Stomach smooth muscle (tissue), 2 donors: ENCODE results near the gene OR1I1.
"Not testable (repeated sequence)": the region's sequence is repeated elsewhere in the genome, so short reads cannot be mapped to it uniquely, and the experiment has no call there.

Source experiments
- H3K27ac ChIP-seq: one replicate; pipeline ENCODE4 v1.7.0; 2013; ENCODE audit warnings: mild to moderate bottlenecking, low read length, inconsistent platforms
- H3K27me3 ChIP-seq, 2 donors: one replicate each; pipeline ENCODE4 v1.7.0; 2013; ENCODE audit warnings: low read length in 2 of 2; ENCODE audit not compliant: insufficient read depth in 2 of 2, control insufficient read depth in 1 of 2
- H3K36me3 ChIP-seq, 2 donors: one replicate each; pipeline ENCODE4 v1.7.0; 2013; ENCODE audit warnings: low read length in 2 of 2; ENCODE audit not compliant: control insufficient read depth in 2 of 2, insufficient read depth in 2 of 2
- H3K4me1 ChIP-seq: one replicate; pipeline ENCODE4 v1.7.0; 2013; ENCODE audit warnings: low read length; ENCODE audit not compliant: control insufficient read depth, insufficient read depth
- H3K4me3 ChIP-seq, 2 donors: one replicate each; pipeline ENCODE4 v1.7.0; 2013; ENCODE audit warnings: low read length in 2 of 2
- H3K9ac ChIP-seq, 2 donors: one replicate each; pipeline ENCODE4 v1.7.0; 2013; ENCODE audit warnings: low read length in 2 of 2, mild to moderate bottlenecking in 1 of 2
- H3K9me3 ChIP-seq, 2 donors: one replicate each; pipeline ENCODE4 v1.7.0; 2013; ENCODE audit warnings: low read length in 2 of 2; ENCODE audit not compliant: control insufficient read depth in 2 of 2
- donor health status: healthy.
- donor health status: Pancreatic carcinoma.

OR1I1 gene

DNA sequence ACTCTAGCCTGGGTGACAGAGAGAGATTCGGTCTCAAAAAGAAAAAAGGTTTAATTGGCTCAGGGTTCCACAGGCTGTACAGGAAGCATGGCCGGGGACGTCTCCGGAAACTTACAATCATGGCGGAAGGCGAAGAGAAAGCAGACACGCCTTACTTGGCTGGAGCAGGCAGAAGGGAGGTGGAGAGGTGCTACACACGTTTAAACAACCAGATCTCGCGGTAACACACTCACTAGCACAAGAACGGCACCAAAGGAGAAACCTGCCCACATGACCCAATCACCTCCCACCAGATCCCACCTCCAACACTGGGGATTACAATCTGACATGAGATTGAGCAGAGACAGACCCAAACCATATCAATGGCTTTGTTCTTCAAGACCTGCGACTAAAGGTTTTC is 20.0 kb upstream of the OR1I1 start:
- H3K27me3 ChIP-seq = peaks cover 2 to 3% of the 10 kb centered on the region in 2 donors
- no peak overlapping the region for H3K27ac ChIP-seq
- no peaks in the 10 kb centered on the region for H3K36me3 ChIP-seq
- H3K4me1 ChIP-seq = no peaks in the 10 kb centered on the region
- no peak overlapping the region for H3K9ac ChIP-seq
- no peak overlapping the region for H3K4me3 ChIP-seq
- H3K9me3 ChIP-seq = peaks cover 0 to 2% of the 10 kb centered on the region in 2 donors

DNA sequence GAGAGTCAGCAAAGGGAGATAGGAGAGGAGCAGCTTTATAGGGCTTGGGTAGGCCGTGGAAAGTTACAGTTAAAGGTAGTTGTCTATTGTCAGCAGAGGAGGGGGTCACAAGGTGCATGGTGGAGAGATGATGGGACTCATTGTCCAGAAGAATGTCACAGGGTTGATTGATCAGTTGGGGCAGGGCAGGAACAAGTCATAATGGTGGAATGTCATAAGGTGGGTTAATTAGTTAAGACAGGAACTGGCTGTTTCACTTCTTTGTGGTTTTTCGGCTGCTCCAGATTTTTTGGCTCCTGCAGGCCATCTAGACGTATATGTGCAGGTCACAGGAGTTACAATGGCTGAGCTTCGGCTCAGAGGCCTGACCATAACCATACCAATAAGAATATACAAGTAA is 11.6 kb upstream of the OR1I1 start:
- H3K27me3 ChIP-seq, H3K4me1 ChIP-seq, H3K27ac ChIP-seq, H3K36me3 ChIP-seq, H3K4me3 ChIP-seq, H3K9ac ChIP-seq, H3K9me3 ChIP-seq: not testable (repeated sequence)

- Histone ChIP-seq H3K4me1 (no peaks in the 10 kb centered on the region), H3K9ac (no peak overlapping the region), H3K27ac (no peak overlapping the region), H3K9me3 (no peaks in the 10 kb centered on the region), H3K27me3 (no peaks in the 10 kb centered on the region), H3K36me3 (no peaks in the 10 kb centered on the region), H3K4me3 (no peak overlapping the region)
These were observed 8.9 kb upstream of the OR1I1 start for GRCh38 chr19:15072930-15073647.

DNA sequence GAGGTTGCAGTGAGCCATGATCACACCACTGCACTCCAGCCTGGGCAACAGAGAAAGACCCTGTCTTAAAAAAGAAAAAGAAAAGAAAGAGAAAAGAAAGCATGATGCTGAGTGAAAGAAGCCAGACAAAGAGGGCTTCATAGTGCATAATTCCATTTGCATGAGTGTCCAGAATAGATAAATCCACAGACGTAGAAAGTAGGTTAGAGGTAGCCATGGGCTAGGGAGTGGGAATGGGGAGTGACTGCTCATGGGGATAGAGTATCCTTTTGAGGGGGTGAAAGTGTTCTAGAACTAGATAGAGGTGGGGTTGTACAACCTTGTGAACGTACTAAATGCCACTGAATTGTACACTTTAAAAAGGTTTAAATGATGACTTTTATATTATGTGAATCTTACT is 7.6 kb upstream of the OR1I1 start:
- no peaks in the 10 kb centered on the region for H3K27me3 ChIP-seq
- H3K27ac ChIP-seq = no peak overlapping the region
- H3K4me3 ChIP-seq = no peak overlapping the region
- no peaks in the 10 kb centered on the region for H3K4me1 ChIP-seq
- H3K9ac ChIP-seq = no peak overlapping the region
- no peaks in the 10 kb centered on the region for H3K36me3 ChIP-seq
- no peaks in the 10 kb centered on the region for H3K9me3 ChIP-seq

DNA sequence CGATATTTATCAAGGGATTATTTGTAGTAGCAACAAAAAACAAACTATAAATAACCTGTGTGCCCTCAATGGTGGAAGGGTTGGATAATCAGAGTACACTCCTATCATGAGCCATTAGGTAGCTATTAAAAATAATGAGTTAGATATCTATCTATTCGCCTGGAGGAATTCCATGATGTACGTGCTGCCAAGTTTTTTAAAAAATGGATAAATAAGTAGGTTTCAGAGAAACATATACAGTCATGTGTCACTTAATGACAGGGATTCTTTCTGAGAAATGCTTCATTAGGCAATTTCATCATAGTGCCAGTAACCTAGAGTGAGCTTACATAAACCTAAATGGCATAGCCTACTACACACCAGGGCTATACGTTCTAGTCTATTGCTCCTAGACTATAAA is 6.2 kb upstream of the OR1I1 start:
- H3K27me3 ChIP-seq = no peaks in the 10 kb centered on the region
- no peak overlapping the region for H3K9ac ChIP-seq

GRCh38 chr19:15080002-15080401 is 2.0 kb upstream of the OR1I1 start:
- H3K36me3 ChIP-seq = not testable (repeated sequence)

More for the DNA sequence above, 6.2 kb upstream of the OR1I1 start:
- Histone ChIP-seq H3K27ac (no peak overlapping the region), H3K36me3 (no peaks in the 10 kb centered on the region), H3K4me3 (no peak overlapping the region), H3K9me3 (no peaks in the 10 kb centered on the region), H3K4me1 (no peaks in the 10 kb centered on the region)

DNA sequence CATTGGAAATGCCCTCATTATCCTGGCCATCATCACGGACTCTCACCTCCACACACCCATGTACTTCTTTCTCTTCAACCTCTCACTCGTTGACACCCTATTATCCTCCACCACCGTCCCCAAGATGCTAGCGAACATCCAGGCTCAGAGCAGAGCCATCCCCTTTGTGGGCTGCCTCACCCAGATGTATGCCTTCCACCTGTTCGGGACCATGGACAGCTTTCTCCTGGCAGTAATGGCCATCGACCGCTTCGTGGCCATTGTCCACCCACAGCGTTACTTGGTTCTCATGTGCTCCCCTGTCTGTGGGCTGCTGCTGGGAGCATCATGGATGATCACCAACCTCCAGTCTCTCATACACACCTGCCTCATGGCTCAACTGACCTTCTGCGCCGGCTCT is 5.2 kb downstream of the OR1I1 start:
- H3K9ac ChIP-seq = no peak overlapping the region
- peaks cover 2 to 13% of the 10 kb centered on the region in 2 donors for H3K27me3 ChIP-seq
- H3K36me3 ChIP-seq = no peaks in the 10 kb centered on the region
- H3K27ac ChIP-seq = no peak overlapping the region
- no peaks in the 10 kb centered on the region for H3K9me3 ChIP-seq
- no peak overlapping the region for H3K4me3 ChIP-seq
- peaks cover 3% of the 10 kb centered on the region for H3K4me1 ChIP-seq

More at GRCh38 chr19:15080002-15080401, 2.0 kb upstream of the OR1I1 start:
- H3K9me3 ChIP-seq, H3K27ac ChIP-seq, H3K9ac ChIP-seq, H3K4me1 ChIP-seq, H3K4me3 ChIP-seq: not testable (repeated sequence)
- peaks cover 2 to 11% of the 10 kb centered on the region in 2 donors for H3K27me3 ChIP-seq

DNA sequence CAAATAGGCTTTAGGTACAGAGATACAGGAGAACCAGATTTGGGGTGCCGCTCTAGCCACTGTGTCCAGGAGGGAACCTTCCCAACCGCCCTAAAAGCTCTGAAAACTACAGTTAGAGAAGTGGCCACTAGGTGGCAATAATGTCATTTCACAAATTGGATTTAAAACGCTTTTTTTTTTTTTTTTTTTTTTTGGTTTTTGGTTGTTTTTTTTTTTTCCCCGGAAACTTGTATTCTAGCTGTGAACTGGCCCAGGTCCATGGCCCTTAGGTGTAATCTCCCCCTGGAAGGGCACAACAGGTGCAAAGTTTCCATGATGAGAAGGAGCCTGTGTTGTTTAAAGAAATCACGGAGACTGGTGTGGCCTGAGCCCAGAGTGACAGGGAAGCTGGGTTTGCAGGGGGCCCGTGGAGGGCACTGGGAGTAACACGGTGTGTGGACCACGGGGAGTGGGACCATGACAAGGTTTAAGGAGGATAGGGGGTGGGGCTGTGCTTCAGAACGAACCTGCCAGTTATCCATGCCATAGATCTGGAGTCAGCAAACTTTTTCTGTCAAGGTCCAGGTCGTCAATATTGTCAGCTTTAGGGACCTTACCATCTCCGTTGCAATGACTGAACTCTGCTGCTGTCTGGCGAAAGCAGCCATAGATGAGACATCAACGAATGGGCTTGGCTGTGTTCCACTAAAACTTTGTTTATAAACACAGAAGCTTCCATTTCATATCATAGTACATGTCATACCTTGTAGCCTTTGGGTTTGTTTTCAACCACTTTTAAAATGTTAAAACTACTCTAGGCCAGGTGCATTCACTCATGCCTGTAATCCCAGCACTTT is 10.1 kb downstream of the OR1I1 start:
- H3K9ac ChIP-seq = peak overlapping the region; percentile 13 to 58
- peak overlapping the region; percentile 21 to 29 for H3K4me3 ChIP-seq
- no peaks in the 10 kb centered on the region for H3K36me3 ChIP-seq
- H3K27me3 ChIP-seq = peaks cover 0 to 9% of the 10 kb centered on the region in 2 donors
- peaks cover 7% of the 10 kb centered on the region for H3K4me1 ChIP-seq
- H3K9me3 ChIP-seq = no peaks in the 10 kb centered on the region
- H3K27ac ChIP-seq = no peak overlapping the region

DNA sequence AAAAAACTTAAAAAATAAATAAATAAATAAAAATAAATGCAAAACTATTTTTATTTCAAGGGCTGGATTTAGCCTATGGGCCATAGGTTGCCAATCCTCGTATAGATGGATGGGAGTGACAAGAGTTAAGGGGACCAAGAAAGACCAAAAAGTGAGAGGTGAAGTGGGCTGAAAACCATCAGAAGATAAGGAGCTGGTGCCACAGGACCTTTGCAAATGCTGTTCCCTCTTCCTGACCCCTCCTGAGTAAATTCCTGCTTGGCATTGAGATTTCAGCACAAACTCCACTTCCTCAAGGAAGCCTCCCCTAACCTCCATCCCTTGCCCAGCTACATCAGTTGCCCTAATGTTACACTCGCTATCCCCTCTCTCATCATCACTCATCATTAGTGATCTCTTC is 11.0 kb downstream of the OR1I1 start:
- H3K4me3 ChIP-seq = no peak overlapping the region
- peaks cover 7% of the 10 kb centered on the region for H3K4me1 ChIP-seq
- peaks cover 0 to 2% of the 10 kb centered on the region in 2 donors for H3K27me3 ChIP-seq
- H3K27ac ChIP-seq = no peak overlapping the region
- no peaks in the 10 kb centered on the region for H3K9me3 ChIP-seq
- no peaks in the 10 kb centered on the region for H3K36me3 ChIP-seq
- no peak overlapping the region for H3K9ac ChIP-seq

DNA sequence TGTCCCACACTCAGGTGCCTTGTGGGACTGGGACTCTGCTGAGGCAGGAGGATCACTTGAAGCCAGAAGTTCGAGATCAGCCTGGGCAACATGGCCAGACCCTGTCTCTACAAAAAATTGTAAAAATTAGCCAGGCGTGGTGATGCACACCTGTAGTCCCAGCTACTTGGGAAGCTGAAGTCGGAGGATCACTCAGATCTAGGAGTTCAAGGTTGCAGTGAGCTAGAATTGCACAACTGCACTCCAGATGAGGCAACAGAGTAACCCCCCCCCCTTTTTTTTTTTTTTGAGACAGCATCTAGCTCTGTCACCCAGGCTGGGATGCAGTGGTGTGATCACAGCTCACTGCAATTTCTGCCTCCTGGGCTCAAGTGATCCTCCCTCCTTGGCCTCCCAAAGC is 14.2 kb downstream of the OR1I1 start:
- Histone ChIP-seq H3K9ac (no peak overlapping the region), H3K4me3 (no peak overlapping the region), H3K9me3 (no peaks in the 10 kb centered on the region), H3K27me3 (peaks cover 0 to 2% of the 10 kb centered on the region in 2 donors), H3K27ac (no peak overlapping the region), H3K4me1 (peaks cover 7% of the 10 kb centered on the region), H3K36me3 (no peaks in the 10 kb centered on the region)

DNA sequence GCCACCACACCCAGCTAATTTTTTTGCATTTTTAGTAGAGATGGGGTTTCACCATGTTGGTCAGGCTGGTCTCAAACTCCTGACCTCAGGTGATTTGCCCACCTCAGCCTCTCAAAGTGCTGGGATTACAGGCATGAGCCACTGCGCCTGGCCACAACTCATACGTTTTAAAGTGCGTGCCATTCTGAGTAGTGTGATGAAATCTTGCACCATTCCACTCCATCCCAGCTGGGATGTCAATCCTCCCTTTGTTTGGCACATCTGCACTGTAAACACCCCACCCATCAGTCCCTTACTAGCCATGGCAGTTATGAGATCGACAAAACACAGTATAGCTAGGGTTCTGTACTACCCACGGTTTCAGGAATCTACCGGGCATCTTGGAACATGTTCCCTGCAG is 16.0 kb downstream of the OR1I1 start:
- H3K36me3 ChIP-seq, H3K4me1 ChIP-seq, H3K27ac ChIP-seq, H3K4me3 ChIP-seq, H3K9me3 ChIP-seq, H3K9ac ChIP-seq, H3K27me3 ChIP-seq: not testable (repeated sequence)
